Measurements from ENCODE around the gene NEURL1.

NEURL1 gene

GRCh38 chr10:103548581-103549348 lies 55.3 kb downstream of the NEURL1 start:
- no peak for DNase-seq

GRCh38 chr10:103549349-103549685 lies 55.8 kb downstream of the NEURL1 start:
- DNase-seq: no peak

- DNase-seq: no peak
Measured at GRCh38 chr10:103550229-103550628, 56.7 kb downstream of the NEURL1 start.

GRCh38 chr10:103551619-103552602 lies 58.4 kb downstream of the NEURL1 start:
- no peak for DNase-seq

GRCh38 chr10:103552856-103553742 lies 59.6 kb downstream of the NEURL1 start:
- DNase-seq: no peak

GRCh38 chr10:103553743-103554487 lies 60.4 kb downstream of the NEURL1 start:
- DNase-seq: no peak

- no peak for DNase-seq
Measured at GRCh38 chr10:103554488-103555324, 61.2 kb downstream of the NEURL1 start.

- no peak for DNase-seq
Measured at GRCh38 chr10:103555325-103555649, 61.8 kb downstream of the NEURL1 start.

- no peak for DNase-seq
Measured at GRCh38 chr10:103555712-103556111, 62.2 kb downstream of the NEURL1 start.

GRCh38 chr10:103556383-103557007 lies 63.0 kb downstream of the NEURL1 start:
- no peak for DNase-seq

- DNase-seq: no peak
Measured at GRCh38 chr10:103557455-103557854, 64.0 kb downstream of the NEURL1 start.

- no peak for DNase-seq
Measured at GRCh38 chr10:103558911-103559310, 65.4 kb downstream of the NEURL1 start.

- DNase-seq: no peak
Measured at GRCh38 chr10:103559776-103560175, 66.3 kb downstream of the NEURL1 start.

GRCh38 chr10:103560886-103561285 lies 67.4 kb downstream of the NEURL1 start:
- no peak for DNase-seq

GRCh38 chr10:103562383-103562782 lies 68.9 kb downstream of the NEURL1 start:
- DNase-seq: no peak

- no peak for DNase-seq
Measured at GRCh38 chr10:103563231-103564115, 70.0 kb downstream of the NEURL1 start.

- DNase-seq: no peak
Measured at GRCh38 chr10:103564116-103564501, 70.6 kb downstream of the NEURL1 start.

GRCh38 chr10:103564776-103565520 lies 71.4 kb downstream of the NEURL1 start:
- no peak for DNase-seq

- no peak for DNase-seq
Measured at GRCh38 chr10:103566536-103566935, 73.0 kb downstream of the NEURL1 start.

Measured in NCI-H524 treated with DMSO at 0.1 percent for 48 hours (cell line).